A549 (cell line): Measurements from ENCODE around the gene ATXN3L. TPM values are rescaled to one million over a fixed set of nuclear protein-coding genes. Genes with fewer than 3 reads are reported as not detected.

Experiments
- ATAC-seq, 2 experiments: fragments of 200-7000 bp in 1 of 2; fragments of >200 bp in 1 of 2; cut with Nextera tagmentation in 1 of 2; cut with Tn5 transposase in 1 of 2; 3 replicates each; pipeline versions ENCODE4 v1.8.0 to v1.9.1; 2018 to 2020; ENCODE audit warnings: mild to moderate bottlenecking in 1 of 2, moderate library complexity in 1 of 2
- CTCF ChIA-PET: fragments of 300-600 bp; sonication (Branson Sonifier 250); formaldehyde crosslinking; extraction: SDS; loops from one replicate; lab custom pipeline; 2021; ENCODE audit warnings: antibody characterized with exemption, inconsistent platforms; lab: Yijun Ruan, JAX
- POLR2A ChIA-PET: fragments of 350-600 bp; formaldehyde crosslinking; extraction: SDS; loops from one replicate; lab custom pipeline; 2021; ENCODE audit warnings: antibody characterized with exemption, inconsistent platforms; lab: Yijun Ruan, JAX
- DNase-seq, 2 experiments: peaks; one replicate each; pipeline versions ENCODE4 v3.0.0 to v3.0.0-alpha.2; 2011 to 2016; ENCODE audit warnings: low read depth in 1 of 2, low spot score in 1 of 2
- FAIRE-seq: peaks from 2 replicates; lab custom pipeline; 2011; peaks lifted over from hg19 to GRCh38; lab: Jason Lieb, UNC
- H3K27ac ChIP-seq, 2 experiments: fragments of >200 bp; sonication (Bioruptor Twin); formaldehyde crosslinking; 3 replicates each; pipeline ENCODE4 v1.5.1; 2016 to 2017
- H3K4me1 ChIP-seq: fragments of >200 bp; sonication (Bioruptor Twin); formaldehyde crosslinking; 3 replicates; pipeline ENCODE4 v1.6.1; 2016
- H3K4me2 ChIP-seq: fragments of >200 bp; sonication (Bioruptor Twin); formaldehyde crosslinking; 3 replicates; pipeline ENCODE4 v1.6.1; 2016
- H3K4me3 ChIP-seq: fragments of >200 bp; sonication (Bioruptor Twin); formaldehyde crosslinking; 3 replicates; pipeline ENCODE4 v1.5.1; 2016
- H3K9me3 ChIP-seq: fragments of >200 bp; sonication (Bioruptor Twin); formaldehyde crosslinking; 3 replicates; pipeline ENCODE4 v1.6.1; 2016
- CBX8 ChIP-seq: fragments of 200-600 bp; sonication (generic); IDR thresholded peaks from 2 replicates; pipeline ENCODE4 v1.6.1; 2016
- CEBPB ChIP-seq, 2 experiments: fragments of >200 bp in 1 of 2; sonication (Bioruptor Twin) in 1 of 2; formaldehyde crosslinking in 1 of 2; IDR thresholded peaks; 2 replicates each; pipeline ENCODE4 v1.6.1; 2012 to 2016
- CTCF ChIP-seq: fragments of >200 bp; sonication (Bioruptor Twin); formaldehyde crosslinking; IDR thresholded peaks from 3 replicates; pipeline ENCODE4 v1.5.1; 2016
- E2F6 ChIP-seq: IDR thresholded peaks from 2 replicates; pipeline ENCODE4 v1.6.1; 2012; ENCODE audit warnings: low read depth, borderline replicate concordance
- EHMT2 ChIP-seq: fragments of 200-600 bp; sonication (generic); IDR thresholded peaks from 2 replicates; pipeline ENCODE4 v1.6.1; 2016; ENCODE audit warnings: antibody characterized with exemption, low read depth, mild to moderate bottlenecking, moderate library complexity
- ELK1 ChIP-seq: fragments of 150-350 bp; IDR thresholded peaks from 2 replicates; pipeline ENCODE4 v1.6.1; 2014; ENCODE audit warnings: low read depth, mild to moderate bottlenecking, low read length
- ESRRA ChIP-seq: fragments of 150-350 bp; IDR thresholded peaks from 2 replicates; pipeline ENCODE4 v1.6.1; 2014; ENCODE audit warnings: mild to moderate bottlenecking, low read length, borderline replicate concordance
- FOSL2 ChIP-seq, 2 experiments: fragments of 450-650 bp in 1 of 2; fragments of >200 bp in 1 of 2; sonication (Bioruptor Twin) in 1 of 2; formaldehyde crosslinking; IDR thresholded peaks; 2 replicates each; pipeline versions ENCODE4 v1.5.0 to v1.6.1; 2016 to 2020; ENCODE audit warnings: mild to moderate bottlenecking in 1 of 2, moderate library complexity in 1 of 2
- FOXS1 ChIP-seq: fragments of 250-450 bp; sonication (Bioruptor Pico); IDR thresholded peaks from 2 replicates; pipeline ENCODE4 v1.5.0; 2020; ENCODE audit warnings: mild to moderate bottlenecking, moderate library complexity
- GATA3 ChIP-seq: IDR thresholded peaks from 2 replicates; pipeline ENCODE4 v1.6.1; 2012; ENCODE audit warnings: borderline replicate concordance
- HDAC2 ChIP-seq: fragments of 200-600 bp; sonication (generic); IDR thresholded peaks from 2 replicates; pipeline ENCODE4 v1.6.1; 2016
- HEYL ChIP-seq: fragments of 250-450 bp; sonication (Bioruptor Pico); IDR thresholded peaks from 2 replicates; pipeline ENCODE4 v1.8.0; 2021; ENCODE audit warnings: mild to moderate bottlenecking, moderate library complexity
- HMGXB4 ChIP-seq: fragments of 250-450 bp; sonication (Bioruptor Pico); IDR thresholded peaks from 2 replicates; pipeline ENCODE4 v1.5.0; 2021; ENCODE audit warnings: mild to moderate bottlenecking, moderate library complexity, borderline replicate concordance
- HOXA7 ChIP-seq: fragments of 250-450 bp; sonication (Bioruptor Pico); IDR thresholded peaks from 2 replicates; pipeline ENCODE4 v1.5.0; 2020; ENCODE audit warnings: mild to moderate bottlenecking, moderate library complexity
- HOXB5 ChIP-seq: fragments of 250-450 bp; sonication (Bioruptor Pico); IDR thresholded peaks from 2 replicates; pipeline ENCODE4 v1.5.0; 2020; ENCODE audit warnings: mild to moderate bottlenecking, moderate library complexity
- JUN ChIP-seq, 2 experiments: fragments of >200 bp; sonication (Bioruptor Twin); formaldehyde crosslinking; IDR thresholded peaks; 2 replicates in 1 of 2; 3 replicates in 1 of 2; pipeline ENCODE4 v1.6.1; 2016 to 2017
- KDM1A ChIP-seq: fragments of 200-600 bp; sonication (generic); IDR thresholded peaks from 2 replicates; pipeline ENCODE4 v1.6.1; 2016; ENCODE audit warnings: low read depth, mild to moderate bottlenecking
- KDM5A ChIP-seq: fragments of 200-600 bp; sonication (generic); IDR thresholded peaks from 2 replicates; pipeline ENCODE4 v1.6.1; 2016; ENCODE audit warnings: antibody characterized with exemption, mild to moderate bottlenecking
- MAZ ChIP-seq: fragments of 150-350 bp; IDR thresholded peaks from 2 replicates; pipeline ENCODE4 v1.6.1; 2014; ENCODE audit warnings: antibody characterized with exemption, low read depth, low read length, borderline replicate concordance
- NPAS2 ChIP-seq: fragments of 250-450 bp; sonication (Bioruptor Pico); IDR thresholded peaks from 2 replicates; pipeline ENCODE4 v1.8.0; 2022; ENCODE audit warnings: mild to moderate bottlenecking, moderate library complexity, borderline replicate concordance
- NR3C1 ChIP-seq: fragments of >200 bp; sonication (Bioruptor Twin); formaldehyde crosslinking; IDR thresholded peaks from 3 replicates; pipeline ENCODE4 v1.6.1; 2017
- RAD21 ChIP-seq, 2 experiments: fragments of >200 bp in 1 of 2; sonication (Bioruptor Twin) in 1 of 2; formaldehyde crosslinking in 1 of 2; IDR thresholded peaks in 1 of 2; conservative IDR thresholded peaks in 1 of 2; 2 replicates in 1 of 2; 3 replicates in 1 of 2; pipeline ENCODE4 v1.6.1; 2012 to 2018; ENCODE audit warnings: inconsistent platforms in 1 of 2
- RARB ChIP-seq: fragments of 250-450 bp; sonication (Bioruptor Pico); IDR thresholded peaks from 2 replicates; pipeline ENCODE4 v1.8.0; 2021; ENCODE audit warnings: mild to moderate bottlenecking, moderate library complexity
- RCOR1 ChIP-seq: fragments of 150-350 bp; IDR thresholded peaks from 2 replicates; pipeline ENCODE4 v1.6.1; 2014; ENCODE audit warnings: antibody characterized with exemption, low read length, low read depth
- RFX5 ChIP-seq: fragments of 450-650 bp; IDR thresholded peaks from 2 replicates; pipeline ENCODE4 v1.7.1; 2014; ENCODE audit warnings: antibody characterized with exemption, mild to moderate bottlenecking, moderate library complexity
- RNF2 ChIP-seq: fragments of 200-600 bp; sonication (generic); IDR thresholded peaks from 2 replicates; pipeline ENCODE4 v1.6.1; 2016; ENCODE audit warnings: low read depth, mild to moderate bottlenecking, antibody characterized with exemption, moderate library complexity, borderline replicate concordance
- SREBF2 ChIP-seq: fragments of 450-650 bp; IDR thresholded peaks from 2 replicates; pipeline ENCODE4 v1.6.1; 2014; ENCODE audit warnings: mild to moderate bottlenecking, moderate library complexity
- TP53 ChIP-seq: fragments of 250-450 bp; sonication (Bioruptor Pico); IDR thresholded peaks from 2 replicates; pipeline ENCODE4 v1.5.0; 2021; ENCODE audit warnings: mild to moderate bottlenecking, moderate library complexity
- USF2 ChIP-seq: fragments of 450-650 bp; IDR thresholded peaks from 2 replicates; pipeline ENCODE4 v1.6.1; 2014; ENCODE audit warnings: antibody characterized with exemption
- ZC3H11A ChIP-seq: fragments of 450-650 bp; IDR thresholded peaks from 2 replicates; pipeline ENCODE4 v1.6.1; 2014; ENCODE audit warnings: antibody characterized with exemption, mild to moderate bottlenecking
- ZFP36 ChIP-seq: fragments of 450-650 bp; IDR thresholded peaks from 2 replicates; pipeline ENCODE4 v1.6.1; 2014; ENCODE audit warnings: borderline replicate concordance; ENCODE audit not compliant: partially characterized antibody
- WGBS: methylation state at CpG from one replicate; pipeline ENCODE4 v1.1.6; 2017; ENCODE audit errors: missing lambda C conversion rate; 5-methylcytosine and 5-hydroxymethylcytosine counted together
- polyA plus RNA-seq, 4 experiments: library from polyadenylated mRNA; depleted of rRNA in 3 of 4; stranded (reverse); fragments of >200 nt; fragmentation: RNase III in 1 of 4; extraction: RNeasy Plus Mini Kit Qiagen cat#74134 plus additional on column Dnase treatment in 1 of 4; gene quantifications; 2 replicates in 3 of 4; 3 replicates in 1 of 4; pipeline ENCODE4 v1.2.3, GENCODE V29; 2011 to 2017

Gene ATXN3L
- polyA plus RNA-seq, 2 of the 4 experiments (the other 2 are of a cell fraction): not detected

GRCh38 chrX:13290891-13291614 lies 28.8 kb downstream of the ATXN3L start:
- DNase-seq: no peak
- ATAC-seq: no peak
- H3K4me3 ChIP-seq: no peak overlapping the region
- peaks cover 17% of the 10 kb centered on the region for H3K4me1 ChIP-seq
- no peaks in the 10 kb centered on the region for H3K9me3 ChIP-seq
- no peak overlapping the region for H3K27ac ChIP-seq
- TF ChIP-seq KDM5A (no peak), JUN (IDR thresholded peaks at IDR 0.05) (no peak), NR3C1 (no peak), HDAC2 (no peak), FOSL2 (IDR thresholded peaks at IDR 0.05) (no peak), FOSL2 (CRISPR knock-in tag; IDR thresholded peaks at IDR 0.05) (no peak), NPAS2 (CRISPR knock-in tag) (no peak), USF2 (no peak), CEBPB (IDR thresholded peaks at IDR 0.05) (no peak), ELK1 (no peak), ESRRA (no peak), RNF2 (no peak), ZFP36 (no peak), E2F6 (no peak), RARB (CRISPR knock-in tag) (no peak), HEYL (CRISPR knock-in tag) (no peak), EHMT2 (no peak), RAD21 (conservative IDR thresholded peaks at IDR 0.05 in 1 of 2, IDR thresholded peaks at IDR 0.05 in 1 of 2) (no peak)
- FAIRE-seq: no peak
- WGBS: 86% methylated on average over 13 of the region's 32 CpGs
- H3K4me2 ChIP-seq: no peak overlapping the region
- POLR2A ChIA-PET: no interaction called here
- CTCF ChIA-PET: interaction anchor here (0.6 kb wide), 1 partner anchor 220 kb away, joined by 3 read pairs; no protein-coding TSS in a partner anchor

GRCh38 chrX:13288671-13289070 lies 31.2 kb downstream of the ATXN3L start:
- Histone ChIP-seq H3K9me3 (peaks cover 13% of the 10 kb centered on the region; the same call in 1 of the 3 replicates), H3K27ac (peak overlapping the region in 1 of 2 experiments; percentile 61; a peak in 2 of 6 replicates), H3K4me2 (no peak overlapping the region), H3K4me1 (peaks cover 22% of the 10 kb centered on the region), H3K4me3 (no peak overlapping the region)
- ChIA-PET POLR2A (no interaction called here), CTCF (no interaction called here)
- WGBS: 89% methylated on average over 5 of the region's 5 CpGs
- DNase-seq: no peak
- FAIRE-seq: peak; percentile 82
- no peak for ATAC-seq
- TF ChIP-seq ZFP36 (no peak), HOXA7 (CRISPR knock-in tag) (no peak), FOXS1 (CRISPR knock-in tag) (no peak), SREBF2 (no peak), ZC3H11A (no peak), CBX8 (no peak), HMGXB4 (no peak), RFX5 (no peak), HEYL (CRISPR knock-in tag) (no peak), TP53 (CRISPR knock-in tag) (no peak), MAZ (no peak), GATA3 (no peak), RCOR1 (no peak), KDM1A (no peak), CTCF (no peak), ELK1 (no peak), HOXB5 (no peak), RNF2 (no peak)
